ENCODE measurements around the gene CNTRL. TPM values are rescaled to one million over a fixed set of nuclear protein-coding genes. Genes with fewer than 3 reads are reported as not detected.
"Not testable (repeated sequence)": the region's sequence is repeated elsewhere in the genome, so short reads cannot be mapped to it uniquely, and the experiment has no call there.

Gene CNTRL
- total and polyA plus RNA-seq, 2 donors (not counting 1 experiment from before 2014, with no cell fraction given), result 3.8 to 6.8 TPM

- H3K27ac ChIP-seq (ENCODE audit: insufficient read depth, low read length), result no peak overlapping the region
- peaks cover 2% of the 10 kb centered on the region for H3K4me1 ChIP-seq (ENCODE audit: control insufficient read depth, extremely low read depth, insufficient read depth, low read length)
- no peak overlapping the region for H3K4me3 ChIP-seq (replicated peaks in 1 of 4; ENCODE audit: control extremely low read depth in 1 of 4, insufficient read depth in 1 of 4, low read depth in 3 of 4, low read length in 4 of 4)
- no peak overlapping the region for H3K4me2 ChIP-seq (ENCODE audit: extremely low read depth, insufficient read depth, low read length)
- TF ChIP-seq CTCF (conservative IDR thresholded peaks at IDR 0.05 in 1 of 2, IDR thresholded peaks at IDR 0.05 in 1 of 2; ENCODE audit: low read depth in 1 of 2, low read length in 2 of 2) (no peak), EZH2 (IDR thresholded peaks at IDR 0.05; ENCODE audit: low read length, missing control alignments) (no peak)
- no peak overlapping the region for H3K9ac ChIP-seq (ENCODE audit: insufficient read depth, low read length)
- H3K79me2 ChIP-seq (ENCODE audit: control insufficient read depth, insufficient read depth, low read length), result peaks cover 3% of the 10 kb centered on the region
- H3K27me3 ChIP-seq (ENCODE audit: control insufficient read depth, insufficient read depth, low read length), result no peaks in the 10 kb centered on the region
- H2AFZ ChIP-seq (ENCODE audit: low read length), result no peak overlapping the region
- peaks cover 1% of the 10 kb centered on the region for H3K36me3 ChIP-seq (ENCODE audit: control insufficient read depth, insufficient read depth, low read length)
- H3K9me3 ChIP-seq (ENCODE audit: control insufficient read depth, insufficient read depth, low read depth, low read length), result no peaks in the 10 kb centered on the region
- no peak for DNase-seq (ENCODE audit: low read depth in 2 of 2)
- H4K20me1 ChIP-seq (ENCODE audit: control insufficient read depth, extremely low read depth, insufficient read depth, low read length), result no peaks in the 10 kb centered on the region
These were observed 50.8 kb downstream of the CNTRL start for GRCh38 chr9:121125590-121125989.

DNA sequence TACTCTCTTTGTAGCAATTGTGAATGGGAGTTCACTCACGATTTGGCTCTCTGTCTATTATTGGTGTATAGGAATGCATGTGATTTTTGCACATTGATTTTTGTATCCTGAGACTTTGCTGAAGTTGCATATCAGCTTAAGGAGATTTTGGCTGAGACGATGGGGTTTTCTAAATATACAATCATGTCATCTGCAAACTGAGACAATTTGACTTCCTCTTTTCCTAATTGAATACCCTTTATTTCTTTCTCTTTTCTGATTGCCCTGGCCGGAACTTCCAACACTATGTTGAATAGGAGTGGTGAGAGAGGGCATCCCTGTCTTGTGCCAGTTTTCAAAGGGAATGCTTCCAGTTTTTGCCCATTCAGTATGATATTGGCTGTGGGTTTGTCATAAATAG lies 54.6 kb downstream of the CNTRL start:
- not testable (repeated sequence) for H3K27ac ChIP-seq (ENCODE audit: insufficient read depth, low read length); H3K36me3 ChIP-seq (ENCODE audit: control insufficient read depth, insufficient read depth, low read length); H3K79me2 ChIP-seq (ENCODE audit: control insufficient read depth, insufficient read depth, low read length); DNase-seq (ENCODE audit: low read depth in 2 of 2); H4K20me1 ChIP-seq (ENCODE audit: control insufficient read depth, extremely low read depth, insufficient read depth, low read length); H3K27me3 ChIP-seq (ENCODE audit: control insufficient read depth, insufficient read depth, low read length); H3K4me1 ChIP-seq (ENCODE audit: control insufficient read depth, extremely low read depth, insufficient read depth, low read length); H3K4me3 ChIP-seq (replicated peaks in 1 of 4; ENCODE audit: control extremely low read depth in 1 of 4, insufficient read depth in 1 of 4, low read depth in 3 of 4, low read length in 4 of 4); H3K9me3 ChIP-seq (ENCODE audit: control insufficient read depth, insufficient read depth, low read depth, low read length); H2AFZ ChIP-seq (ENCODE audit: low read length); H3K9ac ChIP-seq (ENCODE audit: insufficient read depth, low read length); H3K4me2 ChIP-seq (ENCODE audit: extremely low read depth, insufficient read depth, low read length)

- H3K36me3 ChIP-seq (ENCODE audit: control insufficient read depth, insufficient read depth, low read length), result no peaks in the 10 kb centered on the region
- H3K27ac ChIP-seq (ENCODE audit: insufficient read depth, low read length), result no peak overlapping the region
- TF ChIP-seq EZH2 (IDR thresholded peaks at IDR 0.05; ENCODE audit: low read length, missing control alignments) (no peak), CTCF (conservative IDR thresholded peaks at IDR 0.05 in 1 of 2, IDR thresholded peaks at IDR 0.05 in 1 of 2; ENCODE audit: low read depth in 1 of 2, low read length in 2 of 2) (no peak)
- H4K20me1 ChIP-seq (ENCODE audit: control insufficient read depth, extremely low read depth, insufficient read depth, low read length), result no peaks in the 10 kb centered on the region
- H2AFZ ChIP-seq (ENCODE audit: low read length), result no peak overlapping the region
- no peaks in the 10 kb centered on the region for H3K9me3 ChIP-seq (ENCODE audit: control insufficient read depth, insufficient read depth, low read depth, low read length)
- H3K4me3 ChIP-seq (replicated peaks in 1 of 4; ENCODE audit: control extremely low read depth in 1 of 4, insufficient read depth in 1 of 4, low read depth in 3 of 4, low read length in 4 of 4), result no peak overlapping the region
- H3K79me2 ChIP-seq (ENCODE audit: control insufficient read depth, insufficient read depth, low read length), result no peaks in the 10 kb centered on the region
- no peak for DNase-seq (ENCODE audit: low read depth in 2 of 2)
- no peaks in the 10 kb centered on the region for H3K27me3 ChIP-seq (ENCODE audit: control insufficient read depth, insufficient read depth, low read length)
- no peak overlapping the region for H3K4me2 ChIP-seq (ENCODE audit: extremely low read depth, insufficient read depth, low read length)
- no peaks in the 10 kb centered on the region for H3K4me1 ChIP-seq (ENCODE audit: control insufficient read depth, extremely low read depth, insufficient read depth, low read length)
- no peak overlapping the region for H3K9ac ChIP-seq (ENCODE audit: insufficient read depth, low read length)
These were observed 58.5 kb downstream of the CNTRL start for GRCh38 chr9:121133104-121133816.
